GM12873 (cell line): ENCODE measurements around the gene OLFML2A.

Source experiments
- CTCF ChIP-seq: IDR thresholded peaks from 2 replicates; pipeline ENCODE4 v1.5.1; 2012; ENCODE audit warnings: low read depth, mild to moderate bottlenecking, moderate library complexity, low read length, control low read depth; ENCODE audit not compliant: insufficient read depth; ENCODE audit errors: missing control alignments

Gene OLFML2A

GRCh38 chr9:124801356-124801755, 24.4 kb downstream of the OLFML2A start:
- TF ChIP-seq CTCF, result no peak

GRCh38 chr9:124802426-124802825, 25.5 kb downstream of the OLFML2A start:
- no peak for TF ChIP-seq CTCF

DNA sequence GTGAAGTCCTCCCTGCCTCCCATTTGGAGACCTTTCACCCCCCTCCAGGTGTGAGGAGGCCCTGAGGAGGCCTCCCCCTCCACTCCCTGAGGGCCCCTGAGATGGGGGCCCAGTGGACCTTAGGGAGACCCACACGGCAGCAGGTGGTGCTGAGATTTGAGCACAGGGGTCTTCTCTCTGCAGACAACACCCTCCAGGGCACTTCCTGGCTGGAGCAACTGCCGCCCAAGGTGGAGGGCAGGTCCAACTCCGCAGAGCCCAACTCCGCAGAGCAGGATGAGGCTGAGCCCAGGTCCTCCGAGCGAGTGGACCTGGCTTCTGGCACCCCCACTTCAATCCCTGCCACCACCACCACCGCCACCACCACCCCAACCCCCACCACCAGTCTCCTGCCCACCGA, 27.0 kb downstream of the OLFML2A start:
- no peak for TF ChIP-seq CTCF

GRCh38 chr9:124805186-124805585, 28.3 kb downstream of the OLFML2A start:
- TF ChIP-seq CTCF, result no peak

DNA sequence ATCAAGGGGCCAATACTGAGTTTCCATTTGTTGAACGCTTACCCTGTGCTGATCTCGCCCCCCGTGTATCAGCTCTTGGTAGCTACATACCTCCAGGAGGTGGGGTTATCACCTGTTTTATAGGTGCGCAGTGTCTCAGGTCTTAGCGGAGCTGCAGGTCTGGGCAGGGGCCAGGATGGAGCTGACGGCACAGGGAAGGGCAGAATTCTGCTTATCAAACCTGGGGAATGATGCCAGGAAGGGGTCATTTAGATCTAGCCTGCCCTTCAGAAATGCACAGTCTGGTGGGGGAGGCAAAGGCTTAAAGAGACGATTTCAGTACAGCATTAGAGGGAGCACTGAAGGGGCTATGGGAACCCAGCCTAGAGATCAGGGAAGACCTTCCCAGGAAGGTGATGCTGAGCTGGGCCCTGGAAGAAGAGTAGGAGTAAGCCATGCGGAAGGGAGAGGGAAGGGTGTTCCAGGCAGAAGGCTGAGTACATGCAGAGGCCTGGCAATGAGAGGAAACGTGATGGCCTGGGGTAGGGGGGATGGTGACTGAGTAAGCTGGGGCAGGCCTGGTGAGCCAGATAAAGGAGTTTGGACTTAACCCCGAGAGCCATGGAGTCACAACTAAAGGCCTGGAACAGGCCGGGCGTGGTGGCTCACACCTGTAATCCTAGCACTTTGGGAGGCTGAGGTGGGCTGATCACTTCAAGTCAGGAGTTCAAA, 31.5 kb downstream of the OLFML2A start:
- TF ChIP-seq CTCF, result no peak

DNA sequence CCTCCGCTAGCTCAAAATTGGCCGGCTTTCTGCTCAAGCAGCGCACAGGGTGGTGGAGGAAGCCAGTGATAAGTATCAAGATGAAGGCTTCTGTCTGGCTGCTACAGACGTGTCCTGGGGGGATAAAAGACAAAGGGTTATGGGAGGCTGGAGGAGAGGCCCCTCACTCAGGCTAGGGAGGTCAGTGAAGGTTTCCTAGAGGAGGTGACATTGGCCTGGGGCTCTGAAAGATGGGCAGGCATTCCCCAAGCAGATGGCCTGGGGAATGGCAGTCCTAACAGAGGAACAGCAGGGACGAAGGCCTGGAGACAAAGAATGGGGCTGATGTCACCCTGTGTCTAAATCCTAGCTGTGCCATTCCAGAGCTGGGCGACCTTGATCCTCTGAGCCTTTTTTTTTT, 32.3 kb downstream of the OLFML2A start:
- no peak for TF ChIP-seq CTCF

GRCh38 chr9:124809741-124810500, 33.0 kb downstream of the OLFML2A start:
- no peak for TF ChIP-seq CTCF
